ENCODE data around the gene WDR64.
"Not testable (repeated sequence)": the region's sequence is repeated elsewhere in the genome, so short reads cannot be mapped to it uniquely, and the experiment has no call there.

WDR64 gene

GRCh38 chr1:241698177-241698576 is 46.1 kb downstream of the WDR64 start:
- H3K4me3 ChIP-seq (ENCODE audit: low read depth, low read length) = no peak overlapping the region

- no peak overlapping the region for H3K4me3 ChIP-seq (ENCODE audit: low read depth, low read length)
These were observed 49.6 kb downstream of the WDR64 start for GRCh38 chr1:241701483-241702295.

GRCh38 chr1:241702442-241703373 is 50.6 kb downstream of the WDR64 start:
- H3K4me3 ChIP-seq (ENCODE audit: low read depth, low read length) = no peak overlapping the region

- H3K4me3 ChIP-seq (ENCODE audit: low read depth, low read length) = not testable (repeated sequence)
These were observed 51.7 kb downstream of the WDR64 start for GRCh38 chr1:241703739-241704138.

- no peak overlapping the region for H3K4me3 ChIP-seq (ENCODE audit: low read depth, low read length)
These were observed 54.2 kb downstream of the WDR64 start for GRCh38 chr1:241706257-241706656.

GRCh38 chr1:241706967-241707366 is 54.9 kb downstream of the WDR64 start:
- H3K4me3 ChIP-seq (ENCODE audit: low read depth, low read length) = no peak overlapping the region

GRCh38 chr1:241707442-241707841 is 55.4 kb downstream of the WDR64 start:
- no peak overlapping the region for H3K4me3 ChIP-seq (ENCODE audit: low read depth, low read length)

GRCh38 chr1:241711326-241711725 is 59.2 kb downstream of the WDR64 start:
- H3K4me3 ChIP-seq (ENCODE audit: low read depth, low read length) = no peak overlapping the region

GRCh38 chr1:241713316-241713715 is 61.2 kb downstream of the WDR64 start:
- no peak overlapping the region for H3K4me3 ChIP-seq (ENCODE audit: low read depth, low read length)

- no peak overlapping the region for H3K4me3 ChIP-seq (ENCODE audit: low read depth, low read length)
These were observed 62.5 kb downstream of the WDR64 start for GRCh38 chr1:241714321-241715218.

GRCh38 chr1:241715435-241715834 is 63.4 kb downstream of the WDR64 start:
- H3K4me3 ChIP-seq (ENCODE audit: low read depth, low read length) = no peak overlapping the region

- H3K4me3 ChIP-seq (ENCODE audit: low read depth, low read length) = no peak overlapping the region
These were observed 63.9 kb downstream of the WDR64 start for GRCh38 chr1:241715956-241716355.

GRCh38 chr1:241716915-241717656 is 65.0 kb downstream of the WDR64 start:
- no peak overlapping the region for H3K4me3 ChIP-seq (ENCODE audit: low read depth, low read length)

GRCh38 chr1:241717975-241718374 is 65.9 kb downstream of the WDR64 start:
- no peak overlapping the region for H3K4me3 ChIP-seq (ENCODE audit: low read depth, low read length)

- H3K4me3 ChIP-seq (ENCODE audit: low read depth, low read length) = no peak overlapping the region
These were observed 68.9 kb downstream of the WDR64 start for GRCh38 chr1:241721011-241721410.

GRCh38 chr1:241722947-241723346 is 70.9 kb downstream of the WDR64 start:
- no peak overlapping the region for H3K4me3 ChIP-seq (ENCODE audit: low read depth, low read length)

- H3K4me3 ChIP-seq (ENCODE audit: low read depth, low read length) = no peak overlapping the region
These were observed 72.8 kb downstream of the WDR64 start for GRCh38 chr1:241724741-241725356.

- H3K4me3 ChIP-seq (ENCODE audit: low read depth, low read length) = no peak overlapping the region
These were observed 78.0 kb downstream of the WDR64 start for GRCh38 chr1:241730031-241730430.

- H3K4me3 ChIP-seq (ENCODE audit: low read depth, low read length) = no peak overlapping the region
These were observed 81.8 kb downstream of the WDR64 start for GRCh38 chr1:241733899-241734298.

GRCh38 chr1:241734533-241734932 is 82.5 kb downstream of the WDR64 start:
- H3K4me3 ChIP-seq (ENCODE audit: low read depth, low read length) = no peak overlapping the region

Data from iPS-11a (cell line).